H9 (cell line): ENCODE data around the gene USP9X. TPM values are rescaled to one million over a fixed set of nuclear protein-coding genes. Genes with fewer than 3 reads are reported as not detected.

Experiments used
- DNase-seq: peaks from one replicate; pipeline ENCODE4 v3.0.0-alpha.2; 2017
- H2AFZ ChIP-seq: one replicate; pipeline ENCODE4 v1.6.1; 2013; ENCODE audit warnings: mild to moderate bottlenecking, low read length, control low read depth, moderate library complexity
- H2AK5ac ChIP-seq: 2 replicates; pipeline ENCODE4 v1.6.1; 2013; ENCODE audit warnings: low read length, control low read depth, mixed read lengths; ENCODE audit not compliant: insufficient read length
- H2BK120ac ChIP-seq: one replicate; pipeline ENCODE4 v1.6.1; 2013; ENCODE audit warnings: low read depth, mild to moderate bottlenecking, low read length, control low read depth, inconsistent platforms; ENCODE audit not compliant: poor library complexity, severe bottlenecking
- H2BK12ac ChIP-seq: 2 replicates; pipeline ENCODE4 v1.6.1; 2013; ENCODE audit warnings: low read length, control low read depth, mixed read lengths, low read depth; ENCODE audit not compliant: insufficient read length
- H2BK15ac ChIP-seq: 2 replicates; pipeline ENCODE4 v1.6.1; 2013; ENCODE audit warnings: low read depth, low read length, control low read depth
- H2BK20ac ChIP-seq: one replicate; pipeline ENCODE4 v1.6.1; 2013; ENCODE audit warnings: low read depth, mild to moderate bottlenecking, low read length, control low read depth, inconsistent platforms; ENCODE audit not compliant: poor library complexity, severe bottlenecking
- H2BK5ac ChIP-seq: 2 replicates; pipeline ENCODE4 v1.6.1; 2013; ENCODE audit warnings: low read length, control low read depth, mixed read lengths; ENCODE audit not compliant: insufficient read length
- H3K14ac ChIP-seq: 2 replicates; pipeline ENCODE4 v1.6.1; 2013; ENCODE audit warnings: low read length, control low read depth; ENCODE audit not compliant: insufficient read depth
- H3K18ac ChIP-seq: 2 replicates; pipeline ENCODE4 v1.6.1; 2013; ENCODE audit warnings: low read depth, mild to moderate bottlenecking, mixed read lengths, low read length, control low read depth; ENCODE audit not compliant: insufficient read length
- H3K23ac ChIP-seq: 2 replicates; pipeline ENCODE4 v1.6.1; 2013; ENCODE audit warnings: low read length, control low read depth, mixed read lengths, low read depth; ENCODE audit not compliant: insufficient read length
- H3K23me2 ChIP-seq: 2 replicates; pipeline ENCODE4 v1.6.1; 2013; ENCODE audit warnings: low read depth, mild to moderate bottlenecking, mixed read lengths, low read length, control low read depth; ENCODE audit not compliant: insufficient read length, poor library complexity, severe bottlenecking
- H3K27ac ChIP-seq: 2 replicates; pipeline ENCODE4 v1.5.1; 2013; ENCODE audit warnings: low read length, control low read depth, mixed read lengths, low read depth; ENCODE audit not compliant: insufficient read length
- H3K27me3 ChIP-seq: 2 replicates; pipeline ENCODE4 v1.6.1; 2013; ENCODE audit warnings: low read length, control low read depth, inconsistent platforms; ENCODE audit not compliant: insufficient read depth
- H3K4ac ChIP-seq: 2 replicates; pipeline ENCODE4 v1.6.1; 2013; ENCODE audit warnings: low read depth, mild to moderate bottlenecking, control low read depth, inconsistent platforms, low read length, moderate library complexity
- H3K4me1 ChIP-seq: 2 replicates; pipeline ENCODE4 v1.6.1; 2013; ENCODE audit warnings: low read length, control low read depth, inconsistent platforms; ENCODE audit not compliant: insufficient read depth
- H3K4me2 ChIP-seq: 2 replicates; pipeline ENCODE4 v1.6.1; 2013; ENCODE audit warnings: low read length, control low read depth, mixed read lengths; ENCODE audit not compliant: insufficient read length, insufficient read depth
- H3K56ac ChIP-seq: 2 replicates; pipeline ENCODE4 v1.6.1; 2013; ENCODE audit warnings: low read depth, mild to moderate bottlenecking, mixed read lengths, low read length, control low read depth; ENCODE audit not compliant: insufficient read length
- H3K79me1 ChIP-seq: 2 replicates; pipeline ENCODE4 v1.6.1; 2013; ENCODE audit warnings: low read depth, mild to moderate bottlenecking, moderate library complexity, low read length, control low read depth, inconsistent platforms; ENCODE audit not compliant: insufficient read depth, poor library complexity, severe bottlenecking
- H3K79me2 ChIP-seq: 2 replicates; pipeline ENCODE4 v1.6.1; 2013; ENCODE audit warnings: low read length, control low read depth, inconsistent platforms; ENCODE audit not compliant: insufficient read depth
- H3K9ac ChIP-seq: 2 replicates; pipeline ENCODE4 v1.6.1; 2013; ENCODE audit warnings: low read length, control low read depth, mixed read lengths; ENCODE audit not compliant: insufficient read length; ENCODE audit errors: extremely low read depth
- H3K9me3 ChIP-seq: one replicate; pipeline ENCODE4 v1.6.1; 2013; ENCODE audit warnings: low read depth, low read length, inconsistent platforms; ENCODE audit not compliant: control insufficient read depth
- H3T11ph ChIP-seq: one replicate; pipeline ENCODE4 v1.6.1; 2013; ENCODE audit warnings: mild to moderate bottlenecking, low read length, control low read depth, inconsistent platforms
- H4K20me1 ChIP-seq: one replicate; pipeline ENCODE4 v1.6.1; 2013; ENCODE audit not compliant: control insufficient read depth, insufficient read length, insufficient read depth
- H4K5ac ChIP-seq: 2 replicates; pipeline ENCODE4 v1.6.1; 2013; ENCODE audit warnings: low read depth, mild to moderate bottlenecking, mixed read lengths, low read length, control low read depth; ENCODE audit not compliant: insufficient read length
- H4K8ac ChIP-seq: replicated peaks from 2 replicates; pipeline ENCODE4 v1.6.1; 2013; ENCODE audit warnings: low read length, control low read depth, mixed read lengths, low read depth; ENCODE audit not compliant: insufficient read length
- H4K91ac ChIP-seq: 2 replicates; pipeline ENCODE4 v1.6.1; 2013; ENCODE audit warnings: low read depth, mild to moderate bottlenecking, moderate library complexity, mixed read lengths, low read length, control low read depth; ENCODE audit not compliant: insufficient read length
- H3K27ac Mint-ChIP-seq, 3 experiments: 2 replicates in 2 of 3; 3 replicates in 1 of 3; pipeline ENCODE4 v1.8.0; 2020 to 2021; ENCODE audit warnings: mixed read lengths in 3 of 3, mild to moderate bottlenecking in 1 of 3, moderate library complexity in 1 of 3
- H3K27me3 Mint-ChIP-seq: 2 replicates; pipeline ENCODE4 v1.8.0; 2021; ENCODE audit warnings: low read depth, mild to moderate bottlenecking, moderate library complexity, mixed read lengths
- H3K36me3 Mint-ChIP-seq, 3 experiments: 2 replicates in 2 of 3; 3 replicates in 1 of 3; pipeline ENCODE4 v1.8.0; 2020 to 2021; ENCODE audit warnings: low read depth in 3 of 3, mixed read lengths in 3 of 3; ENCODE audit not compliant: insufficient read depth in 1 of 3
- H3K4me1 Mint-ChIP-seq, 2 experiments: 2 replicates each; pipeline ENCODE4 v1.8.0; 2020; ENCODE audit warnings: mixed read lengths in 2 of 2
- H3K4me3 Mint-ChIP-seq, 2 experiments: 2 replicates in 1 of 2; 3 replicates in 1 of 2; pipeline ENCODE4 v1.8.0; 2020 to 2021; ENCODE audit warnings: mild to moderate bottlenecking in 2 of 2, mixed read lengths in 2 of 2, moderate library complexity in 1 of 2
- H3K9me3 Mint-ChIP-seq, 2 experiments: 2 replicates in 1 of 2; 3 replicates in 1 of 2; pipeline ENCODE4 v1.8.0; 2020; ENCODE audit warnings: mild to moderate bottlenecking in 2 of 2, mixed read lengths in 2 of 2, moderate library complexity in 1 of 2
- WGBS: extraction: QIAGEN DNeasy Blood & Tissue Kit; methylation state at CpG from one replicate; pipeline ENCODE4 v1.1.7; 2013; ENCODE audit warnings: missing lambda C conversion rate, low lambda C conversion rate, mixed read lengths; ENCODE audit not compliant: insufficient read length; ENCODE audit errors: extremely low coverage; 5-methylcytosine and 5-hydroxymethylcytosine counted together
- total RNA-seq: library from RNA; stranded (reverse); gene quantifications from 2 replicates; pipeline ENCODE4 v1.2.1, GENCODE V29; 2021
- TF ChIP-seq, protein P1 (sequence below): fragments of 200-600 bp; sonication (generic); conservative IDR thresholded peaks from 3 replicates; pipeline ENCODE4 v1.8.0; 2021; ENCODE audit warnings: antibody characterized with exemption, mild to moderate bottlenecking

The USP9X gene
- total RNA-seq, 1 experiment from 2014 or later = 284 TPM

DNA sequence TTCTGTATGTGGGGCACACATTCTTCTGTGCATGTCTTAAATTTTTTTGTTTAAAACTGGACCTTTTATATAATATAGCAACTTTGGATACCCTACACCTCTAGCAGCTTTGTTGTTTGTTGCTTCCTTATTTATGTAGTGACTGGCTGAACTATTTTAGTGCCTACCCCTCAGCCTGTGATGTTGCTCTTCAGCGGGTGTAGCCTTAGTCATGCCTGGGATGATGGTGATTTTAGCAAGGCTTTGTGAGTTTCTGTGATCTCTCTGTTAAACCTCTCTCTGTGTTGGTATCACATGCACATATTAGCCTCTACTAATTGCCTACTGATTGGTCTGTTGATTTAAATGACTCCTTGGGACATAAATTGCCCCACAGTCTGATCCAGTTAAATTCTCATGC, 22.8 kb downstream of the USP9X start:
- Histone ChIP-seq H4K5ac (no peak overlapping the region), H2AK5ac (no peak overlapping the region), H3K9ac (no peak overlapping the region), H4K8ac (no peak overlapping the region), H2BK12ac (no peak overlapping the region), H3K56ac (no peak overlapping the region), H3K27ac (peak overlapping the region; percentile 14), H3K18ac (no peak overlapping the region), H3K79me2 (peaks cover 85% of the 10 kb centered on the region), H2BK20ac (no peak overlapping the region), H4K20me1 (no peaks in the 10 kb centered on the region), H3K14ac (no peak overlapping the region), H2AFZ (no peak overlapping the region), H3K23ac (no peak overlapping the region), H2BK15ac (no peak overlapping the region), H3T11ph (no peak overlapping the region), H3K4ac (no peak overlapping the region), H4K91ac (no peak overlapping the region), H3K4me2 (peak overlapping the region; percentile 32), H3K27me3 (no peaks in the 10 kb centered on the region), H3K79me1 (no peaks in the 10 kb centered on the region), H2BK120ac (no peak overlapping the region), H3K4me1 (peaks cover 15% of the 10 kb centered on the region), H2BK5ac (no peak overlapping the region), H3K9me3 (no peaks in the 10 kb centered on the region), H3K23me2 (no peaks in the 10 kb centered on the region)
- no CpG with 5 or more reads among the region's 1 CpG for WGBS
- Mint-ChIP-seq H3K27ac (peak overlapping the region in 1 of 3 experiments; percentile 87; a peak in 3 of 7 replicates), H3K36me3 (peaks cover 0 to 35% (median 26%) of the 10 kb centered on the region in 3 experiments; a peak in 5 of 7 replicates), H3K9me3 (peaks cover 52 to 54% of the 10 kb centered on the region in 2 experiments), H3K27me3 (no peaks in the 10 kb centered on the region), H3K4me3 (peak overlapping the region; percentile 21 to 58; a peak in 3 of 5 replicates), H3K4me1 (peaks cover 65 to 72% of the 10 kb centered on the region in 2 experiments)
- TF ChIP-seq, protein P1, sequence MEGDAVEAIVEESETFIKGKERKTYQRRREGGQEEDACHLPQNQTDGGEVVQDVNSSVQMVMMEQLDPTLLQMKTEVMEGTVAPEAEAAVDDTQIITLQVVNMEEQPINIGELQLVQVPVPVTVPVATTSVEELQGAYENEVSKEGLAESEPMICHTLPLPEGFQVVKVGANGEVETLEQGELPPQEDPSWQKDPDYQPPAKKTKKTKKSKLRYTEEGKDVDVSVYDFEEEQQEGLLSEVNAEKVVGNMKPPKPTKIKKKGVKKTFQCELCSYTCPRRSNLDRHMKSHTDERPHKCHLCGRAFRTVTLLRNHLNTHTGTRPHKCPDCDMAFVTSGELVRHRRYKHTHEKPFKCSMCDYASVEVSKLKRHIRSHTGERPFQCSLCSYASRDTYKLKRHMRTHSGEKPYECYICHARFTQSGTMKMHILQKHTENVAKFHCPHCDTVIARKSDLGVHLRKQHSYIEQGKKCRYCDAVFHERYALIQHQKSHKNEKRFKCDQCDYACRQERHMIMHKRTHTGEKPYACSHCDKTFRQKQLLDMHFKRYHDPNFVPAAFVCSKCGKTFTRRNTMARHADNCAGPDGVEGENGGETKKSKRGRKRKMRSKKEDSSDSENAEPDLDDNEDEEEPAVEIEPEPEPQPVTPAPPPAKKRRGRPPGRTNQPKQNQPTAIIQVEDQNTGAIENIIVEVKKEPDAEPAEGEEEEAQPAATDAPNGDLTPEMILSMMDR = no peak
- DNase-seq = no peak
